ENCODE measurements around the gene SELENOS. TPM values are rescaled to one million over a fixed set of nuclear protein-coding genes. Genes with fewer than 3 reads are reported as not detected.
A peak's percentile ranks its signal among the peaks of the same experiment; 100 is the strongest.

The SELENOS gene, protein sequence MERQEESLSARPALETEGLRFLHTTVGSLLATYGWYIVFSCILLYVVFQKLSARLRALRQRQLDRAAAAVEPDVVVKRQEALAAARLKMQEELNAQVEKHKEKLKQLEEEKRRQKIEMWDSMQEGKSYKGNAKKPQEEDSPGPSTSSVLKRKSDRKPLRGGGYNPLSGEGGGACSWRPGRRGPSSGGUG
- 90.0 TPM for polyA plus RNA-seq (2013, experiment 1 of 2; ENCODE audit: insufficient read length)
- 92.5 TPM for polyA plus RNA-seq (2013, experiment 2 of 2; ENCODE audit: insufficient read length)

- peak; percentile 92 for DNase-seq
Observed at GRCh38 chr15:101277038-101277822, at the start of gene SELENOS. TSS of gene SELENOS (minus strand) at chr15:101277485. CDS start at chr15:101277417, 68 bp downstream.

DNA sequence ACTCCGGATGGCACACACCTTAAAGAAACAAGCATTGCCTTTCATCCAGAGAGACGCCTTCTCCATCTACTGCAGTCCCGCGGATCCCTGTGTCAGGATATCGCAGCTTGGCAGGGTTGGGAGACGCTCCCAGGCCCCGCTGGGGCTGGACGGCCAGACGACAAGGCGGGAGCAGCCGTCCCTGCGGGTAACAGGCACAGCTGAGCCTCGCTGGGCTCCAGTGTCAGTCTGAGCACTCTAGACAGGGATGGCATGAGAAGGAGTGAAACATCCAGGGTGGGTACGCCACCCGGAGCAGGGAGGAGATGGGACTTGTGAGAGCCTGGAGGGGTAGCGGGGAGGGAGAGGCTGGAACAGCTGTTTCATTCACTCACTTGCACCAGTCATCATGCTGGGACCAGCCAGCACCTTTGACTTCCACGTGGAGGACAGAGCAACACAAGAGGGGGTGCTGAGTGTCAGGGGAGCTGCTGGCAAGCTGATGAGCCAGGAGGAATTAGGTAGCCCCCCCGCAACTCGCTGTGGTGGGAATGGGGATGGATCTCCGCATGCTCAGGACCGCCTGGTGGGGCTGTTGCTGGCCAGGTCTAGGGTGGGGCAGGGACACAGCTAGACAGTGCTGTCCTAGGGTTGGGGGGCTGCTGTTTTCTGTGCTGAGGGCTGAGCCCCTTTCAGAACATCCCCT lies 49.3 kb upstream of the SELENOS start:
- no peak for DNase-seq

DNA sequence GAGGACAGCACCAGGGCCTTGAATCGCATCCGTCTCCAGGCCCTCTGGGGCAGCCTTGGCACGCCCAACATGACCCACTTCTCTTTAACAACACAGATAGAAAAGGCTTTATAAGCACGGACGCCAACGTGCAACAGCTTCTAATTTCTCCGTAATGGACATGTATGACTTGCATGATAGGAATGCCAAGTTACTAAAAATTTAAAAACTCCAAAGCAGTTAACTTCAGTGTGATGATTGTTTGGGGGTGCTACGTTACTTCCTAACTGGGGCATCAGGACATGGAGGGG lies 48.7 kb upstream of the SELENOS start:
- DNase-seq = no peak

GRCh38 chr15:101325263-101326025 lies 48.2 kb upstream of the SELENOS start:
- no peak for DNase-seq

GRCh38 chr15:101324524-101325177 lies 47.4 kb upstream of the SELENOS start:
- no peak for DNase-seq

- DNase-seq = no peak
Observed at GRCh38 chr15:101323793-101324523, 46.7 kb upstream of the SELENOS start.

DNA sequence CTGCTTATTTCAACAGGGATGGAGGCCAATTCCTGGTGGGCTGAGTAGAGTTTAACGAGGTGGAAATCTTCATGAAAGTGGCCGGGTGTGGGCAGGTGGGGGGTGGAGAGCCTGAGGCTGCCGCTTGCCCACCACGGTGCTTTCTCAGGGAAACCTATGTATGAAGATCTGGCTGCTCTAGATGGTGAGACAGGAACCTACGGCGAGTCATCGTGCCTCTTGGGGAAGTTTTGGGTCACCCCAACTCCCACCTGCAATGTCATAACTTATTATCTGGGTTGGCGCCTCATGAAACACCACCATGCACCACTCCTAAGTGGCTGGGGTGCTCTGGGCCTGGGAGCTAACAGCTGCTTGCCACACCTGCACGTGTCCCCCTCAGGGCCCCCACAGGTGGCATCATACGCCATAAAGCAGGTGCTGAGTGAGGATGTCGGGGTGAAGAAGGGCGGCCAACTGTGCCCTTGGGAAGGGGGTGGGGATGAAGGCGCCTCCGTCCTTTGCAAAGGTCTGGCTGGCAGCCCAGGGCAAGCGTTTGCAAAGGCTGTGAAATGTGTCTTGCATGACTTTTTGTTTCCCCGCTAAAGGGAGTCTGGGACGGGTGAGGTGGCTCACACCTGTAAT lies 45.7 kb upstream of the SELENOS start:
- DNase-seq = no peak

GRCh38 chr15:101322016-101322695 lies 44.9 kb upstream of the SELENOS start:
- no peak for DNase-seq

DNA sequence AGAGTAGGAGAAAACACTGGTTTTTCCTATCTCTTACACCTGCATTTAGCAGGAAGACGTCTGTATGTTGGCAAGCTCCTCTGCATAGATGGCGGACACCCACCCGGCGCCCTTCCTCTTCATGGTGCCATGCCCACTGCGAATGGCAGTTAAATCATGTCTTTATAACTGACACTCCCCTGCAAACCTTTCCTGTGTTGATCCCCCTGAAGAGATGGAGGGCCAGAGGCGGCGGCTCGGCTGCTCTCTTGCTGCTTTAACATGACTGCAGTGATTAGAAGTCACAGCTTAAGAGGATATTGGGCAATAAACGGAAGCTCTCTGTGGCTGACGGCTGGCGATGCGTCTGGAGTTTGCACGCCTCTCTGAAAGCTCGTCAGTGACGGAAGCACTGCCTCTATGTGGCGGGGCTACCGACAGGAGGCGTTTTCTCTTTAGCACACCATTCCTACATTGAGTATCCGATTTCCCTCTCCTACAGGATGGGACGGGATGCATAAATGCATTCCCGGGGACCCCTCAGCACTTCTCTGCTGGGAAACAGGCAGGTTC lies 43.3 kb upstream of the SELENOS start:
- DNase-seq = peak; percentile 59

DNA sequence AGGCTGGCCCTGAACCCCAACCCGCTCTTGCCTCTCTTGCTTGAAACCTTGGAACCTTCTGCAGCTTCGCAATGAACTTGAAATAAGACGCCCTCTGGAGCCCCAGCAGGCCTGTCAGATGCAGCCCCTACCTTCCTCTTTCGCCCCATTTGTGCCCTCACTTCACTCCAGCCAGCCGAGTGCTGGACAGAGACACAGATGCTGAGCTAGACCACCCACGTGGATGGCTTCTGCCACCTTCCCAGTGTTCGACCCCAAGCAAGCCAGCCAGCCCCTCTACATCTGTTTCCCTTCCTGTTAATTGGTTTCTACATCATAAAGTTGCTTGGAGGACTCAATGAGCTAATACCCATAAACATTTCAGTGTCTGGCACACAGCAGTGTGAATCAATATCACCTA lies 41.6 kb upstream of the SELENOS start:
- DNase-seq = no peak

GRCh38 chr15:101318147-101318819 lies 41.0 kb upstream of the SELENOS start:
- DNase-seq = no peak

- no peak for DNase-seq
Observed at GRCh38 chr15:101317336-101317872, 40.1 kb upstream of the SELENOS start.

DNA sequence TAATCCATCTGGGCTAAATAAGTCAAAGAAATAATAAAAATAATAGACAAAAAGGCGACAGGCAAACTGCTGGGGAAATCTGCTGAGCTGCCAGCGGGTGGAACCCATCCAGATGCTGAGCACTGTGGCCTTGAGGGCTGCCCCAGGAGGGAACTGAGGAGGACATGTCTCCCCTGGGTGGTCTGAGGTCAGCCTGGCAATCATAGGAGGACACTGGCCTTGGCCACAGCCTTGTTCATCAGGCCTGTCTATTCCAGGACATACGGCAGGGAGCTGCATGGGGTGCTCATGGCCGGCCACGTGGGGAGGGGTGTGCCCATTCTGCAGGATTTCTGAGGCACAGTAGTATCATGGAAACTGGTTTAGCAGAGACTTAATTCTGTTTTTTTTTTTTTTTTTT lies 39.2 kb upstream of the SELENOS start:
- no peak for DNase-seq

- no peak for DNase-seq
Observed at GRCh38 chr15:101315736-101316135, 38.5 kb upstream of the SELENOS start.

- DNase-seq = no peak
Observed at GRCh38 chr15:101314336-101315125, 37.2 kb upstream of the SELENOS start.

DNA sequence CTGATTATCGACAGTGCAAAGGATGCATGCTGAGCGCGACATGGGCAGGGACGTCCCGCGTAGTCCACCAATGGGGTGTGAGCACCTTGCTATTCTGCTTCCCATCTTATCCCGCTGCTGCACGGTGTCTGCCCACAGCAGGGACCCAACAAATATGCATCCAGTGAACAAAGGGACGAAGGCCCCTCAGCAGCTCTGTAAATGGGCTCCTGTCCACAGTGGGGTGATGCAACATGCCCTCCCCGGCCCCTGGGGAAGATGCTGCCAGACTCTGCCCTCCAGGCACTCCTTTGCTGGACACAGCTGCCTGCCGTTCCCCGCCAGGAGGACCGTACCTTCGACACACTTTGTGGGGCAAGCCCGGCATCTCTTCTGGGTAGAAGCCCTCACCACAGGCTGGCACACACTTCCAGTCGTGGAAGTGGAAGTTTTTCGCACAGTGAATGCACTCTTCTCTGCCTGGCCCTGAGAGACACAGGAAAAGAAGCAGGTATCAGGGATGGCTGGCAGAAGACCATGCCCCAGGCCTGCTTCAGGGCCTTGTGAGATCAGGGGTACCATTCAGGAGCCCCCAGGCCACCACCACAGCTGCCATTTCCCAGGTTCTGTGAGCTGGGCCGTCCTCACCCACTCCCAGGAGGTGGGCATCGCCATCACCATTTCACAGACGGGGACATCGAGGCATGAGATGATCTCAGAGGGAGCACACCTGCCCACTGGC lies 35.9 kb upstream of the SELENOS start:
- no peak for DNase-seq

- no peak for DNase-seq
Observed at GRCh38 chr15:101310508-101310907, 33.2 kb upstream of the SELENOS start.

DNA sequence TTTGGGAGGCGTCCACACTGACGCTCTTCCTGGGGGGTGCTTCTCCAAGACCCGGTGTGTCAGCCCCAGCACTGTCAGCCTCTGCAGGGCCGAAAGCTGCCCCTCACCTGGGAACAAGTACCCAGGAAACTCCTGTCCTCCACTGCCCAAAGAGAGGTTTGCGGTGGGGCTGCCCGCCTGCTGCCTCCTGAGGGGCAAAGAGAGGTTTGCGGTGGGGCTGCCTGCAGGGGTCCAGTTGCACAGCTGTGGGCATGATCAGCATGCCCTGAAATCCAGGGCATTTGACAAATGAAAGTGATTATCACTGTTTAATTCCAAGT lies 32.8 kb upstream of the SELENOS start:
- no peak for DNase-seq
